HepG2 (cell line): ENCODE data around the gene CACNA1C. TPM values are rescaled to one million over a fixed set of nuclear protein-coding genes. Genes with fewer than 3 reads are reported as not detected.

Source experiments
- E2F5 ChIP-seq: sonication (generic); formaldehyde crosslinking; conservative IDR thresholded peaks from 2 replicates; pipeline ENCODE4 v1.4.0; 2020; ENCODE audit warnings: missing genetic modification reagents
- HMG20B ChIP-seq: conservative IDR thresholded peaks from 2 replicates; pipeline ENCODE4 v1.6.1; 2016; ENCODE audit warnings: missing genetic modification reagents, missing compliant biosample characterization
- KDM1A ChIP-seq: IDR thresholded peaks from 2 replicates; pipeline ENCODE4 v1.6.1; 2016; ENCODE audit warnings: missing compliant biosample characterization
- NCOA5 ChIP-seq: sonication (generic); formaldehyde crosslinking; IDR thresholded peaks from 2 replicates; pipeline ENCODE4 v1.4.0; 2020; ENCODE audit warnings: missing genetic modification reagents
- NFAT5 ChIP-seq: sonication (generic); formaldehyde crosslinking; IDR thresholded peaks from 2 replicates; pipeline ENCODE4 v1.4.0; 2020; ENCODE audit warnings: missing genetic modification reagents
- RELA ChIP-seq: sonication (generic); formaldehyde crosslinking; IDR thresholded peaks from 2 replicates; pipeline ENCODE4 v1.4.0; 2020; ENCODE audit warnings: missing genetic modification reagents
- REXO4 ChIP-seq: sonication (generic); formaldehyde crosslinking; IDR thresholded peaks from 2 replicates; pipeline ENCODE4 v1.8.0; 2022; ENCODE audit warnings: missing genetic modification reagents, mild to moderate bottlenecking, borderline replicate concordance
- ZNF253 ChIP-seq: sonication (generic); formaldehyde crosslinking; IDR thresholded peaks from 2 replicates; pipeline ENCODE4 v1.8.0; 2022; ENCODE audit warnings: mild to moderate bottlenecking, missing genetic modification reagents, borderline replicate concordance
- ZNF788 ChIP-seq: sonication (generic); formaldehyde crosslinking; IDR thresholded peaks from 2 replicates; pipeline ENCODE4 v1.5.0; 2020; ENCODE audit warnings: mild to moderate bottlenecking, missing genetic modification reagents, borderline replicate concordance
- polyA plus RNA-seq, 8 experiments: library from polyadenylated mRNA; depleted of rRNA in 3 of 8; stranded (reverse) in 7 of 8; unstranded in 1 of 8; fragments of >200 nt; fragmentation: Illumina TruSeq in 4 of 8; extraction: Trizol in 4 of 8; gene quantifications; 2 replicates each; pipeline versions ENCODE4 v1.2.1 to v1.2.3, GENCODE V29; 2011 to 2016; ENCODE audit warnings: low read depth in 4 of 8, missing spikeins in 1 of 8, mixed read lengths in 1 of 8; ENCODE audit not compliant: insufficient read depth in 1 of 8
- total RNA-seq, 5 experiments: library from RNA; depleted of rRNA; stranded (reverse); fragments of >200 nt; fragmentation: Illumina TruSeq; extraction: Trizol; gene quantifications; 2 replicates each; pipeline ENCODE4 v1.2.3, GENCODE V29; 2016; ENCODE audit warnings: low read depth in 1 of 5

Gene CACNA1C
- total and polyA plus RNA-seq, 2 of the 13 experiments (the other 11 are each of a cell fraction or from before 2014, with no cell fraction given) = not detected

- TF ChIP-seq REXO4 (CRISPR knock-in tag) (no peak), ZNF253 (no peak), ZNF788 (CRISPR knock-in tag) (no peak), E2F5 (CRISPR knock-in tag) (no peak), KDM1A (CRISPR knock-in tag) (no peak), HMG20B (CRISPR knock-in tag) (no peak), RELA (CRISPR knock-in tag) (no peak), NFAT5 (CRISPR knock-in tag) (no peak), NCOA5 (CRISPR knock-in tag) (no peak)
- TF ChIP-seq, all 625 proteins: peak for 0
Measured at GRCh38 chr12:2652011-2652400, 599.2 kb downstream of the CACNA1C start (continued).
